Measurements from ENCODE around the gene GTPBP10. TPM values are rescaled to one million over a fixed set of nuclear protein-coding genes. Genes with fewer than 3 reads are reported as not detected.

GTPBP10 gene
- polyA plus RNA-seq, 1 donor: 17.7 TPM

DNA sequence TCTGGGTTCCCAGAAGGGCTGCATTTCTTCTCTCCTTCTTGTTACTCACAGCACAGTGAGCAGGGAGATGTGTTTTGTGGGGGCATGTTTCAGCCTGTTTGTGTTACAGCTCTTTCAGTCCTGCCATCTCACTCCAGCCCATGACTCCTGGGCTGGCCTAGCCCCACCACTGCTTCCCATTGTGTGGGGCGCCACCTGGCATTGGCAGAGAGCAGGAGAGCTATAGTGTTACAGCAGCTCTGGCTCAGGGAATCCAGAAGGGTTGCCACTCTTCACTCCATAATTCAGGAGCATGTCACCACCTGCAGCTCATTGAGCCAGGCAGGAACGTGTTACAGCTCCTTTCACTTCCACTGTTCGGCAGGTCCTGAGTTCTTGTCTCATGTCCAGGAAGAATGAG, 86.7 kb downstream of the GTPBP10 start:
- no peak for DNase-seq

Other genes with a start within 250 kb of the GTPBP10 start
- 0.62 TPM for gene STEAP1, start 192.2 kb upstream of the GTPBP10 start, polyA plus RNA-seq (ENCODE audit: insufficient read length)
- gene STEAP2, start 135.0 kb upstream of the GTPBP10 start, polyA plus RNA-seq (ENCODE audit: insufficient read length): 2.6 TPM
- gene CFAP69, start 101.5 kb upstream of the GTPBP10 start, polyA plus RNA-seq (ENCODE audit: insufficient read length): 1.9 TPM
- gene FAM237B, start 25.4 kb upstream of the GTPBP10 start, polyA plus RNA-seq (ENCODE audit: insufficient read length): not detected
- 19.6 TPM for gene CLDN12, start 56.7 kb downstream of the GTPBP10 start, polyA plus RNA-seq (ENCODE audit: insufficient read length)
- not detected for gene PTTG1IP2, start 122.9 kb downstream of the GTPBP10 start, polyA plus RNA-seq (ENCODE audit: insufficient read length)
- 19.5 TPM for gene CDK14, start 249.6 kb downstream of the GTPBP10 start, polyA plus RNA-seq (ENCODE audit: insufficient read length)